HG02884 (cell line): ENCODE measurements around the gene RTF1.
A peak's percentile ranks its signal among the peaks of the same experiment; 100 is the strongest.
"Not testable (repeated sequence)": the region's sequence is repeated elsewhere in the genome, so short reads cannot be mapped to it uniquely, and the experiment has no call there.

Source experiments
- ATAC-seq: cut with Tn5 transposase; IDR thresholded peaks from one replicate; pipeline ENCODE4 v1.9.1; 2021; ENCODE audit warnings: mild to moderate bottlenecking, moderate library complexity; ENCODE audit not compliant: unreplicated experiment

Gene RTF1

DNA sequence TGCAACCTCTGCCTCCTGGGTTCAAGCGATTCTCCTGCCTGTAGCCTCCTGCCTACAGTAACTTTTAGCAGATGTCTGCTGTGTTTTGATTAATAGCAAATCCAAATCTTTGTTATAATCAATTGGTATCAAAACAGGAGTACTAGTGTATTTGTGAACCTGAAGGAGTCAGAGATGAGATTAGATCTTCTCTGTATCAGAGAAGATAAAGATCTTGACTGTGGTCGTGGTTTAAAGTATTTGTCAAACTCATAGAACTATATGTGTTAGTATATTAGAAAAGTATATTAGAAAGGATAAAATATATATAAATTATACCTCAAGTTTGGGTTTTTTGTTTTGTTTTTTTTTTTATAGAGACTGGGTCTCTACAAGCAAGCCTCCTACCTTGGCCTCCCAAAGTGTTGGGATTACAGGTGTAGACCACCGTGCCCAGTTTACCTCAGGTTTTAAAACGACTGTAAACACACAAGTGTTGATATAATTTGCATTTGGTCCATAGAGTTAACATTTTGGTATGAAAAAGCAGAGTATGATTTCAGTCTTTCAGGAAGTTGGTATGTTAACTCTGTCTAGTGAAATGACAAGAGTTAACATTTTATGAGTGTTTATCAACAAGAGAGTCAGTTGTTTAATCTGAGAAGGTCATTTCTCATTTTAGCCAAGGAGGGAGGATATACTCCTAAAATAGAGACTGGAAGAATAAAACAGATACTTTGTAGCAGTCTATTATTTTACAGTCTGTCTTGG is 18.3 kb downstream of the RTF1 start:
- ATAC-seq = no peak

DNA sequence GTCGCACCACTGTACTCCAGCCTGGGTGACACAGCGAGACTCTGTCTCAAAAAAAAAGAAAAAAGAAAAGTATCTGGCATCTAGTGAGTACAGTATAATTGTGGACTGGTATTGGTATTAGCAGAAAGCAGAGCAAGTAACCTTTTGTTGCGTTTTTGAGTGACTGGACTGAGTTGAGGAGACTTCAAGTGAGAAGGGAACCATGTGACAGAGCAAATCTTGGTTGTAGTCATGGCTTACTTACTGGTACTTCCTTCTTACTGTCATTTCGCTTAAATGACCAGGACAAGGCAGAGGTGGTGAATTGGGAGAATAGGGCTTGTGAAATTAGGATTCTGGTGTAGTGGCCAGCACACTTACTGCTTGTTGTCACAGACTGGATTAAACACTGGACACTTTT is 20.6 kb downstream of the RTF1 start:
- ATAC-seq = no peak

DNA sequence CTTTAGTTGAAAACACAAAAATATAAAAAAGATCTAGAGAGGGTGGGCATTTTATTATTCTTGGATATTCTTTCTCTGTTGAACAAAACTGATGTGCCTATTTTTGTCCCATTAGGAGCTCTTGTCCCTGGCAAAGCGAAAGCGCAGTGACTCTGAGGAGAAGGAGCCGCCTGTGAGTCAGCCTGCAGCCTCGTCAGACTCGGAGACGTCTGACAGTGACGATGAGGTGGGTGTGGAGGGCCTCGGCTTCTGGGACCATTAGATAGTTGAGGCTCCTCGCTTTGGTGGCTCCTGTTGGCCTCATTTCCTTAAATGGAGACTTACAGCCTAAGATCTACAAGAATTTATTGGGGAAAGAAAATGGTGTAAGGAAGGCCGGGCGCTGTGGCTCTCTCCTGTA is 21.3 kb downstream of the RTF1 start:
- no peak for ATAC-seq

DNA sequence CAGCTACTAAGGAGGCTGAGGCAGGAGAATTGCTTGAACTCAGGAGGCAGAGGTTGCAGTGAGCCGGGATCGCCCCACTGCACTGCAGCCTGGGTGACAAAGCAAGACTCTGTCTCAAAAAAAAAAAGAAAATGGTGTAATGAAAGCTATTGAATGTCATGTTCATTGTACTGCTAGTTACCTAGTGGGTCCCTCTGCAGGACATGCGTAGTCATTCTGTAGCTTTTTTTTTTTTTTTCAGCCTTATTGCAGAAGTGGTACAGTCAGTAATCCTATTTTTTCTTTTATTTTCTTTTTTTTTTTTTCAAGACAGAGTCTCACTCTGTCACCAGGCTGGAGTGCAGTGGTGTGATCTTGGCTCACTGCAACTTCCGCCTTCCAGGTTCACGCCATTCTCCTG is 21.9 kb downstream of the RTF1 start:
- ATAC-seq = not testable (repeated sequence)

DNA sequence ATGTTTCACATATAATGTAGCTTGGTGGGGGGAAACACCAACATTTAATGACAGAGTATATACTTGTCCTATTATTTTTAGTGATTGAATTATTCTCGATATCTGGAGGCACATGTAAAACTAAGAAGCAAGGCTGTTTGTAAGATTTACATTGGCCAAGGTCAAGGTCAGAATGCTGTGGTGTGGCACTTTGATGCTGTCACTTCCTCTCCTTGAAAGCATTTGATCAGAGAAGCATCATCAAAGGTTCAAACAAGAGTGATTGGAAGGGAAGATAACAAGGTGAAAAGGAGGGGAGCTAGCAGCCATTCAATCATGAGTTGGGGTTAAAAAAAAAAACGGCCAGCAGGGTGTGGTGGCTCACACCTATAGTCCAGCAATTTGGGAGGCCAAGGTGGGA is 26.4 kb downstream of the RTF1 start:
- no peak for ATAC-seq

DNA sequence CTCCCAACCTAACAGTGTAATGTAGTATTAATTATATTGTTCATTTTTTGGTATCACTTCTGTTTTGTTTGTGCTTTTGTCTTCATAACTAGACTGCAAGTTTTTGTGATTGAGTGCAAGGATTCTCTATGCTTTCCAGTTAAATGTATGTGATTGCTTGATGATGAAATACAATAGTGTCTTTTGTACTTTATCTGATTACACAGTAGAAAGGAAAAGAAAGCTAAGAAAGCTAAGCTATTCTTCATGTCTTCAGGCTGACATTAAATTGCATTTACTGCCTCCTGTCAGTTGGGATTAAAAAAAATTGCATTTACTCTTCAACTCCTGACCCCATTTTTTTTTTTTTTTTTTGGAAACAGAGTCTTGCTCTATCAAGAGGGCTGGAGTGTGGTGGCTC is 28.5 kb downstream of the RTF1 start:
- no peak for ATAC-seq

DNA sequence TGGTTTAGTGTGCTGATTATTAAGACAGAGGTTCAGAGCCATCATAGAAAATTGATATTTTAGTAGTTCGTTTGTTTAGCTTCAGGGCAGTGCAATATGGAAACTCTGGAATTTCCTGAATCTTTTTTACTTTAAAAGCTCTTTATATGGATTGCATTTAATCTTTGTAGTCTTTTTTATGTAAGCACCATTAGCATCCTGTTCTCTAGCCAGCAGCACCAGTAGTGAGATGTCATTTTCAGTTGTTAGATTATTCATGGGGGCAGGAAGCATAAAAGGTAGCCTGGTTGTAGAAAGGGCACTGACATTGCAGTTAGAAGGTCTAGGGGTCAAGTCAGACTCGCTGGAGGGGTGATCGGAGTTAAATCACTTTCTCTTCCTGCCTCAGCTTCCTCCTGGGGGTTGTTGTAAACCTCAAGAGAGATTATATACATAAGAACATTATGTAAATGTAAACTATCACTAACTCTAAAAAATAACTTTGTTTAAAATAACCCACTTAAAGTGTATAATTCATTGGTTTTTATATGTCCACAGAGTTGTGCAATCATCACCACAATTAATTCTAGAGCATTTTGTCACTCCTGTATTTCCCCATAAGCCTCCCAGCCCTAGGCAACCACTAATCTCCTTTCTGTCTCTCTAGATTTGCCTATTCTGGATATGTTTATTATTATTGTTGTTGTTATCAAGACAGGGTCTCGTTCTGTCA is 45.3 kb downstream of the RTF1 start:
- no peak for ATAC-seq

DNA sequence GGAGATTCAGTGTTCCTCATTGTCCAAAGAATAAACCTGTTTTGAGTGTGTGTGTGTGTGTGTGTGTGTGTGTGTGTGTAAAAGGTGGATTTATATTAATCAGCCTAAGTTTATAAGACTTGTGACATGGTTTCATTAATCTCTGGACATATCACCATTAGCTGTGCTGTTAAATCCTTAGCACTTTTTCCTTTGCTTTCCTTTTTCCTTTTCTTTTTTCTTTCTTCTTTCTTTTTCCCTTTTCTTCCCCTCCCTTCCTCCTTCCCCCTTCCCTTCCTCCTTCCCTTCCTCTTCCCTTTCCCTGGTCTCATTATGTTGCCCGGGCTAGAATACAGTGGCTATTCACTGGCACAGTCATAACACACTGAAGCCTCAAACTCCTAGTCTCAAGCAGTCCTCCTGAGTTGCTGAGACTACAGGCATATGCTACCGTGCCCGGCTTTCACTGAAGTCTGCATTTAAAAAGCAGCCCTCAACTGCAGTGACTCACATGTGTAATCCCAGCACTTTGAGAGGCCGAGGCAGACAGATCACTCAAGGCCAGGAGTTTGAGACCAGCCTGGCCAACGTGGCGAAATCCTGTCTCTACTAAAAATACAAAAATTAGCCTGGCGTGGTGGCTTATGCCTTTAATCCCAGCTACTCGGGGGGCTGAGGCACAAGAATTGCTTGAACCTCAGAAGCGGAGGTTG is 48.1 kb downstream of the RTF1 start:
- ATAC-seq = no peak

DNA sequence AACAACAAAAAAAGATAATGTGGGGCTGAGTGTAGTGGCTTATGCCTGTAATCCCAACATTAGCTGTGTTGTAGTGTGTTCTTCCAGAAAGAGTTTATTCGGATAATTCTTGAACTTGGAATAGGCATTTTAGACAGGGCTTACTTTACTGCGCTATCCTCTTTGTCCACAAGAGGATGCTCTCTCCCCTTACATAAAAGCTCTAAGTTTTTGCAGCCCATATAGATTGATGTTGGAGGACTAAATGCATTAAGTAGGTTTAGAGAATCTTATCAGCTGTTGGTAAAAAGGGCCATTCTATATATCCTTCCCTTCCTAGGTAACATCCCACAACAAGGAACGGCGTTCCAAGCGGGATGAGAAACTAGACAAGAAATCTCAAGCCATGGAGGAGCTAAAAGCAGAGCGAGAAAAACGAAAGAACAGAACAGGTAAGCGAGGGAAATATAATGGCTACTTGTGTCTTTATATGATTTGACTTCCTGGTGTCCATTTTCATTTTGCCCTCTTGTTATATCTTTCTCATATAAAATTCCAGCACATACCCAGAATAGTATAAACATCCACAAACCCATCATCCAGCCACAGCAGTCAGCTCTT is 49.0 kb downstream of the RTF1 start:
- ATAC-seq = no peak

DNA sequence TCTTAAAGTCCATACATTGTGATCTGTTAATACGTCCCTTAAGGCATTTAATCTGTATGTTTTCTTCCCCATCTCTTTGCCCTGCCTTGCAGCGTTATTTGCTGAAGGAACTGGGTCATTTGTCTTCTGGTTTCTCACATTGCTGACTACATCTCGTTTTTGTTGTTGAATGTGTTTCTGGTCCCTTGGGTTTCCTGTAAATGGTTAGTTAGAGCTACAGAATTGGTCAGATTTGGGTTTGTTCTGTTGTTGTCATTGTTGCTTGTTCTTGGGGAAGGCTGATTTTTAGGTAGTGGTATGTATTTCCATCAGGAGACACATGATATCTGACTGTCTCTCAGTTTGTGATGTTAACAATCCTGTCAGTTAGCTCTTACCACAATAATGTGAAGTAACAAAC is 49.8 kb downstream of the RTF1 start:
- no peak for ATAC-seq

DNA sequence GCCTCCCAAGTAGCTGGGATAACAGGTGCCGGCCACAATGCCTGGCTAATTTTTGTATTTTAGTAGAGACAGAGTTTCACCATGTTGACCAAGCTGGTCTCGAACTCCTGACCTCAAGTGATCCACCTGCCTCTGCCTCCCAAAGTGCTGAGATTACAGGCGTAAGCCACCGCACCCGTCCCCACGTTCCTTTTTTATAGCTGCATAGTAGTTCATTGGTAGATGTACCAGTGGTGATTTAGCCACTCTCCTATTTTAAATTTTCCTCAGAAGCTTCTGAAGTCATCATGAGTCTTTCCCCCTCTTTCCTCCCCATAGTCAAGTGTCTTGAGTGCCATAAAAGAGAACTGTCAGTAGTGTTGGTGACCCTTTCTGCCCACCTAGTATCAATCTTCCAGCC is 52.7 kb downstream of the RTF1 start:
- ATAC-seq = not testable (repeated sequence)

DNA sequence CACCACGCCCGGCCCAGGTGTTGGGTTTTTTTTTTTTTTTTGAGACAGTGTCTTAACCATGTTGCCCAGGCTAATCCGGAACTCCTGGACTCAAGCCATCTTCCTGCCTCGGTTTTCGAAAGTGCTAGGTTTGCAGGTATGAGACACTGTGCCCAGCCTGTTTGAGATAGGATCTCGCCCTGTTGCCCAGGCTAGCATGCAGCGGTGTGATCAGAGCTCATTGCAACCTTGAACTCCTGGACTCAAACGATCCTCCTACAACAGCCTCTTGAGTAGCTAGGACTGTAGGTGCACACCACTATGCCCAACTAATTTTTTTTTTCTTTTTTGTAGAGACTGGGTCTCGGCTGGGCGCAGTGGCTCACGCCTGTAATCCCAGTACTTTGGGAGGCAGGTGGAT is 56.5 kb downstream of the RTF1 start:
- no peak for ATAC-seq

DNA sequence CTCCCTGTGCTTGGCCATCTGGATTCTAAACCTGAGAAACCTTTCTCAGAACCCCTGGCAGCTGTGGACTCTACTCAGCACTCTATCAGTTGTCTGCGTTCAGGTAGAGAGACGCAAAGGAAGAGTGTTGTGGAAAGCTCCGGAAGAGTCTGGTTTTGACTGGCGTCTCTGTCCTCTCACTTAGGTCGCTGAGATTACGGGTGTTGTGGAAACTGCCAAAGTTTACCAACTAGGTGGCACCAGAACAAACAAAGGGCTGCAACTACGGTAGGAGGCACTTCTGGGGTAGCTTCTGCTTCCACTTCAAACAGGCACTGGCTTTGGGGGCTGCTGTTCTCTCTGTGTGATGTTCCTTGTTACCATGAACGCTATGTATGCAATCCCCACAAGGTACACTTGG is 57.5 kb downstream of the RTF1 start:
- no peak for ATAC-seq

DNA sequence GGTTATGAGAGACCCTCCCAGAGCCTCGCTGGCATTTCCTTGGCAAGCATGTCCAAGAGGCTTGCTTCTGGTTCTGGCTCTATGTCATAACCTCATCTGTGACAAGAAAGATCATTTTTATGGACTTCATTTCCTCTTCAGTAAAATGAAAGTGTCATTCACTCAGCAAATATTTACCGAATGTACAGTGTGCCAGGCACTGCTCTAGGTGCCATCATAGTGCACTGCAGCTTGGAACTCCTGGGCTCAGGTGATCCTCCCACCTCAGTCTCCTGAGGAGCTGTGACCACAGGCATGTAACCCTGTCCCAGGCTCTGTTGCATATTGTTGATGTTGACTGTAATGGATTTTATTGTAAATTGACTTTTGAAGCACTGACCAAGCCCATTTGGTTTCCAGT is 58.0 kb downstream of the RTF1 start:
- no peak for ATAC-seq

DNA sequence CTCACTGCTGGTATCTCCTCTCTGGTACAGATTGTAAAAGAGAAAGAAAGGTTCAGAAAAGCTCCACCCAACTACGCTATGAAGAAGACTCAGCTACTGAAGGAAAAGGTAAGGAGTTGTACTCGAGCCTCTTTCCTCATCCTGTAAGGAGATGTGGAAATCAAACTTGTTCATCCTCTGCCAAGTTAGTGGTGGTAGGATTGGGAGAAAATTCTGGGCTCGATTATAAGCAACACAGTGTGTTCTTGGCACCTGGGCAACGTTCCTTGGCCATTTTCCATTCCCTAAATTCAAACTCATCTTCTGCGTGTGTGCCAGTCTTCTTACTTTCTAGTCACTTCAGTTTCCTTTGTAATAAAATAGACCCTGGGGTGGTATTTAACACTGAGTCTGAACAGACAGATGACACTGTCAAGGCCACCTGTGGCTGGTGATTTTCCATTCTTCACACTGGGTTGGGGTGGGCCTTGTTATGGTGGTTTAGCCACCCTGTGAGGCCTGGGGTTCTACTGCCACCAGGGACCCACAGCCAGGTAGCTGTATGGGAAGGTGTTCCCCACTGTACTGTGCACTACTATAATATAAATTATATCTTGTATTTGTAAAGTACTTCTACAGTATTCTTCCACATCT is 59.6 kb downstream of the RTF1 start:
- ATAC-seq = no peak

DNA sequence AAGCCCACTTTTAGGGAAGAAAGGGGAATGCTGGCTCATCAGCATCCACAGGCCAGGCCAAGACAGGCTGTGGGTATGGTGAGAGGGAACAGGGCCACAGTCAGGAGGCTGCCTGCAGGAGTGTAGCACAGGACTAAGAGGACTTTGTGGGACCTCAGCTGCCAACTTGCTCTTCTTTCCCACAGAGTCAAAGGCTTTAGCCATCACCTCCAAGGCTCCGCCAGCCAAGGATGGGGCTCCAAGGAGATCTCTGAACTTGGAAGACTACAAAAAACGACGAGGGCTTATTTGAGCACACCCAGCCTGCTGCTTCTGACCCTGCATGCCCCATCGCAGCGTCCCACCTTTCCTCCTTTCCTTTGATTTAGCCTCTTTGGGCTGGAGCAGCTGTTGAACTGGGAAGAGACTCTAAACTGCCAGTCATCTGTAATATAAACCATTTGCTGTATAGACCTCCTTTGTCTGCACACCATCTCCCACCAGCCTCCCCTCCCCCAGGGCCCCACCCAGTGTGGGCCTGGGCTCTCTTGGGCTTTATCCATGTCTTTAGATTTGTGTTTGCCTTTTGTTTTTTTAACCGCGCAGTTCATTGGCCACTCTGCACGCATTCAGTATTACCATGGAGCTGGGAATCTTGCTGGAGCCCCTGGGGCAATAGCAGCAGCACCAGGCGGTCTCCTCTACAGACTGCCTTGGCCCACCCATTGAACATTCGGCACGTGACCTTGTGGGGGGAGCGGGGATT is 63.7 kb downstream of the RTF1 start:
- no peak for ATAC-seq

DNA sequence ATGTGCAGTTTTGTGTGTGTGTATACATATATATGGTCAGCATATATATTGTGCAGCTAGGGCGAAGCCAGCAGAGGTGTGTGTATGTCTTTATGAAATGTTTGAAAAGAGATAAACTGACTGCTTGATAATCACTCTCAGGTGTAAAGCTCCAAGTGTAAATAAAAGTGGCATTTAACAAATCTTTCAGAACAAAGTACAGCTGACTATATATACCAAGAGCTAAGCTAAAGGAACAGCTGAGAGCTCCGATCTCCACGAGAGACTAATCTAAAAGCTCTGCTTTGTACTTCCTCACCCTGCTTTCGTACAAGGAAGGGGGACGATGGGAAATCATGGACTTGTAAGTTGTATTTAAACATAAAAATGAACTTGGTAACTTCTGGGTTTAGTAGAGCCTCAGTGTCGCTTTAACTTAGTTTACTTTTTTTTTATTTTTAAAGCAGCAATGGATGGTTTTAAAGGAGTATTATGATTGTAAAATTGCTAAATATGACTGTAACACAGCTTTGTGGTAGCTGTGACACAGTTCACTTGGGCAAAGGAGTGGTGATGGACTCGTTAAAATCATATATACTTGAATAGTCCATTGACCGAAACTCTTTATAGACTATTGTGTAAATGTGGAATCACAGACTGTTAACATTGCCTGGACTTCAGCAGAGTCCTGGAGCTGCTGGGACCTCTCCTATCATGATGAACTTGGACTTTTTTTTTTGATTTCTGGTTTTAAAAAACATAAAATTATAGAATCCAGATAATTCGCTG is 65.4 kb downstream of the RTF1 start:
- no peak for ATAC-seq

DNA sequence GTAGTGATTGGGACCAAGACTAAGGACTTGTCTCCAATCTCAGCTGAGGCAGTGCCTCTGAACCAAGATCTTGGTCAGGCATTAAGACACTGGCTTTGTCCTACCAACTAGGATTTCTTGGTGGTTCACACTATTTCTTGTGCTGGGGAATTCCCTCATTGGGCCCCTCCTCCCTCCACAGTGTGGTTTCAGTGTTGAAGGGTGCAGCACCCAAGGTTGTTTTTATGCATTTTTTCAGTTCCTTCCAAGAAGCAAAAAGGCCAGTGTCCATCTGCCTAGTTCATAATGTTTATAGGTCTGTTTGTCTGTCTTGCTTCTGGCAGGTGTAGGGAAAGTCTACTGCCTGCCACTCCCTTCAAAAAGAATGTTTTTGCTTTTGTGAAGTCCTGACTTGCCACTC is 66.2 kb downstream of the RTF1 start:
- peak; percentile 57 for ATAC-seq

DNA sequence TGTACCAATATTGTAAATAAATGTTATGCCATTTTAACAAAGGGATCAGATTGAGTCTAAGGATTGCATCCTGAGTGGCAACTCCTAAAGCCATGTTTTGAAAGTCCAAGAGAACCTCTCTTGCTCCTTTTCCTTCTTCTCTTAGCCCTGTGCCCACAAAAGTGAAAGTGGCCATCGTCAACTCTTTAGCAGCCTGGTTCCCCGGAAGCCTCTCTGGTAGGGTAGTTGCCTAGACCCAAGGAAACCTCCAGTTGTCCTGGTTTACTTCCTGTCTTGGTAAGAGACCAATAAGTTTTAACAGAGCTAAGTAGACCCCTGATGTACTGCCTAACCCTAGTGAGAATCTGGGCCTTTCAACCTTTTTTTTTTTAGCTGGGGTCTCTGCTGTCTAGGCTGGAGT is 66.6 kb downstream of the RTF1 start:
- ATAC-seq = no peak
